ENCODE measurements around the gene SAE1.
A peak's percentile ranks its signal among the peaks of the same experiment; 100 is the strongest.

The SAE1 gene

DNA sequence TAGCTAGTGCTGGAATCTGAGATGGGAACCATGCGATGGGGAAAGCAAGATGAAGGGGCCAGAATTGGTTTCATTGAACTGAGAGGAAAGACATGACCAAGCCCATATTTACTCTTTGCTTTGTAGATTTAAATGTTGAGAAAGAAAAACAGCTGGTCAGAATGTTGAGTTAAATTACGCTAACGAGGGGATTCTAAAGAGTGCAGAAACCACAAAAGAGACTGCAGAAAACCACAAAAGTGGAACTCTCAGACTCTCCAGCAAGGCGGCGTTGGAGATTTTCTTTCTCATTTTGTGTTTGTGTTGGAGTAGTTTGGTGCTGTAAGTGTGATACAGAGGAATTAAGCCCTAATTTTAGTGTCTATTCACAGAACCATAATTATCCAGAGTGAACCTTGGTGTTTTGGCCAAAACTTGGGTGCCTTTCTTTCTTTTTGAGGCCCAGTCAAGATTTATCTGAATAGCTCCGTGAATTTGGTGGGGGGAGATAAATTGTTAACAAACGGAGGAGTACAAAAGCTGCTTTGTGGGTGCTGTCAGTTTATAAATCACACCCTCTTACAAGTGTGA, 26.3 kb downstream of the SAE1 start:
- Mint-ChIP-seq H3K27me3 (ENCODE audit: low read depth) (no peaks in the 10 kb centered on the region), H3K4me3 (peak overlapping the region in 2 of 3 experiments; percentile 14 to 50)
- TF ChIP-seq, protein P1, sequence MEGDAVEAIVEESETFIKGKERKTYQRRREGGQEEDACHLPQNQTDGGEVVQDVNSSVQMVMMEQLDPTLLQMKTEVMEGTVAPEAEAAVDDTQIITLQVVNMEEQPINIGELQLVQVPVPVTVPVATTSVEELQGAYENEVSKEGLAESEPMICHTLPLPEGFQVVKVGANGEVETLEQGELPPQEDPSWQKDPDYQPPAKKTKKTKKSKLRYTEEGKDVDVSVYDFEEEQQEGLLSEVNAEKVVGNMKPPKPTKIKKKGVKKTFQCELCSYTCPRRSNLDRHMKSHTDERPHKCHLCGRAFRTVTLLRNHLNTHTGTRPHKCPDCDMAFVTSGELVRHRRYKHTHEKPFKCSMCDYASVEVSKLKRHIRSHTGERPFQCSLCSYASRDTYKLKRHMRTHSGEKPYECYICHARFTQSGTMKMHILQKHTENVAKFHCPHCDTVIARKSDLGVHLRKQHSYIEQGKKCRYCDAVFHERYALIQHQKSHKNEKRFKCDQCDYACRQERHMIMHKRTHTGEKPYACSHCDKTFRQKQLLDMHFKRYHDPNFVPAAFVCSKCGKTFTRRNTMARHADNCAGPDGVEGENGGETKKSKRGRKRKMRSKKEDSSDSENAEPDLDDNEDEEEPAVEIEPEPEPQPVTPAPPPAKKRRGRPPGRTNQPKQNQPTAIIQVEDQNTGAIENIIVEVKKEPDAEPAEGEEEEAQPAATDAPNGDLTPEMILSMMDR (IDR thresholded peaks at IDR 0.05; ENCODE audit: unreplicated experiment in 3 of 3): no peak

DNA sequence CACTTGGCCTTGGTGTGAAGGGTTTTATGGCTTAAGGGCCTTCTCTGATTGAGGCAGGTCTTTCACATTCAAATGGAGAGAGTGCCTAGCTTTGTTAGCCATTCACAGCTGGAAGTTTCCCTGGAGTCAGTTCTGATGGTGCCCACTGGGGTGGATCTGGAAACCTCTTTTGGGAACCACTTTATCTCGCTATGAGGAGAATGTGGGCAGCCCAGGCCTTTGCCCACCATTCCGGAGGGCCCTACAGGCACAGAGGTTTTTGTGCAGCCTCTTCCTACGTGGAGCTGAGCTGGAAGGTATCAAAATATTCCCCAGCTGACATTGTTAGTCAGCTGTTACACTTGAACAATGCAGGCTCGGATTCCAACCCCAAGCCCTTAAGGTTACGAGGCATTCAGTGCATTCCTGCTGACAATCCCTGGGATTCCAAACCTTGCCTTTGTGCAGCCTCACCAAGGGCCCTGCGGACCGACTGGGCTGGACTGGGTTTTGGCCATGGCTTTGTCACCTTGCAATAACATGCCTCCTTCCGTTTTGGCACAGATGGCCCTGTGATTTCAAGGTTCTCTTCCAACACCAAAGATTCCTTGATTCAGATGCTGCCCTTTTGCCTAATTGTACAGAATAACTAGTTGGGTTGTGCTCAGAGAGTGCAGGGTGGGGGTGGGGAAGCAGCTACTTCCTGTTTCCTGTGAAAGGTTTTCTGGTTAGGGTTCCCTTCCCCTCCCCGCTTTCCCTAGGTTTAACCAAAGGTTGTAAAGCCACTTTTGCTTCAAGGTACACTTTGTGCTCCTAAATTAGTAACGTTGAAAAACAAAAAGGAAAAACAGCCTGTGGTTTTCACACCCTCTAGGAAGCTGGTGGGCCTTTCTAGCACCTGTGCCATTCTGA, 27.0 kb downstream of the SAE1 start:
- Mint-ChIP-seq H3K27ac (peak overlapping the region; percentile 87 to 94 (median 91)), H3K4me3 (peak overlapping the region in 1 of 3 experiments; percentile 71), H3K27me3 (ENCODE audit: low read depth) (no peaks in the 10 kb centered on the region), H3K4me1 (peaks cover 45% of the 10 kb centered on the region), H3K36me3 (ENCODE audit: low read depth) (peaks cover 54% of the 10 kb centered on the region), H3K9me3 (no peaks in the 10 kb centered on the region)
- TF ChIP-seq, protein P1 (IDR thresholded peaks at IDR 0.05; ENCODE audit: unreplicated experiment in 3 of 3): no peak

More for the DNA sequence above, 26.3 kb downstream of the SAE1 start:
- Mint-ChIP-seq H3K4me1 (peaks cover 49% of the 10 kb centered on the region), H3K9me3 (no peaks in the 10 kb centered on the region), H3K36me3 (ENCODE audit: low read depth) (peaks cover 58% of the 10 kb centered on the region), H3K27ac (peak overlapping the region; percentile 87 to 94 (median 91))

DNA sequence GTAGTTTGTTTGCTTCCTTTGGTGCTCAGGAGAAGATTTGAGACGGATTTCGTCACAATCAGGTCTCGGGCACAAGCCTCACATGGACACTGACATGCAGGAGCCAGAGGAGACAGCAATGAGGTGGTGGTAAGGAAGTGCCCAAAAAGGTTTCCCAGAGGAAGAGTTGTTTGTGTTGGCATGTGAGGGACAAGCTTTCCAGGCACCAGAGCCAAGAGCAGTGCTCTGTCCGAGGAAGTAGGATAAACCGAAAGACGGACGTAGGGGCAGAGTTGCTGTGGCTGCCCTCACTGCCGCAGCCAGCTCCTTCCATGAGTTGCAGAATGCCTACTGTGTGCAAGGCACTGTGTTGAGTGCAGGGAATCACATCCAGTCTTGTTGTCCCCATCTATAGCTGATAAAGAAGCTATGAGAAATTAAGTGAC, 27.7 kb downstream of the SAE1 start:
- TF ChIP-seq, protein P1 (IDR thresholded peaks at IDR 0.05; ENCODE audit: unreplicated experiment in 3 of 3): no peak
- no peaks in the 10 kb centered on the region for H3K9me3 Mint-ChIP-seq

DNA sequence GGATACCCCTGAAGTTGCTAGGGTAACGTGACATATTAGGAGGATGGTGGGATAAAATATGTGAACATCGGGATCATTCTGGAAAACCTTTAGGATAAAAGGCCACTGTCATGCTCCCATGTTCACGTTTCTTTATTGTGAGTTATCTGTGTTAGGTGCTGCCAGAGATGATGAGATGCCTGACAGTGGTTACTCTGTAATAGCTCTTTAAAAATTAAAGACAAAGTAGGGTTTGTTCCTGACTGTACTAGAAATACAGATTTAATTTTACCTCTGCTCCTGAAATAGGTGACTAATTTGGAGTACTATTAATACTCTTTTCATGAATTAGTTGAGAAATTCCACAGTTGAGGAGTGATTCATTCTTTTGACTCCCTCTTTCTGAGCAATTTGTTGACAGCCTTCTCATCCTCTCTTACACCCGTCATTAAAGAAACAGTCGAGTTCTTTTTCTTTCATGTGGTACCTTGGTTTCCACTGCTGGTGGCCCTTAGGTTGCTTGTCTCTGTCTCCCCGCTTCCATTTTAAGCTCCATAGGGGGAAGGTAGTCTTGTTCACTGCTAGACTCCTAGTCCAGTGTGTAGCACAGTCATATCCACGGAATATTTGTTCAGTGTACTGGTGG, 28.4 kb downstream of the SAE1 start:
- Mint-ChIP-seq H3K9me3 (no peaks in the 10 kb centered on the region), H3K27me3 (ENCODE audit: low read depth) (no peaks in the 10 kb centered on the region), H3K4me1 (peaks cover 39% of the 10 kb centered on the region), H3K4me3 (peak overlapping the region in 1 of 3 experiments; percentile 71), H3K27ac (peak overlapping the region; percentile 87 to 94 (median 91)), H3K36me3 (ENCODE audit: low read depth) (peaks cover 45% of the 10 kb centered on the region)
- TF ChIP-seq, protein P1 (IDR thresholded peaks at IDR 0.05; ENCODE audit: unreplicated experiment in 3 of 3): no peak

More for the DNA sequence above, 27.7 kb downstream of the SAE1 start:
- Mint-ChIP-seq H3K27me3 (ENCODE audit: low read depth) (no peaks in the 10 kb centered on the region), H3K4me1 (peaks cover 39% of the 10 kb centered on the region), H3K27ac (peak overlapping the region; percentile 87 to 94 (median 91)), H3K36me3 (ENCODE audit: low read depth) (peaks cover 47% of the 10 kb centered on the region), H3K4me3 (peak overlapping the region in 1 of 3 experiments; percentile 71)

DNA sequence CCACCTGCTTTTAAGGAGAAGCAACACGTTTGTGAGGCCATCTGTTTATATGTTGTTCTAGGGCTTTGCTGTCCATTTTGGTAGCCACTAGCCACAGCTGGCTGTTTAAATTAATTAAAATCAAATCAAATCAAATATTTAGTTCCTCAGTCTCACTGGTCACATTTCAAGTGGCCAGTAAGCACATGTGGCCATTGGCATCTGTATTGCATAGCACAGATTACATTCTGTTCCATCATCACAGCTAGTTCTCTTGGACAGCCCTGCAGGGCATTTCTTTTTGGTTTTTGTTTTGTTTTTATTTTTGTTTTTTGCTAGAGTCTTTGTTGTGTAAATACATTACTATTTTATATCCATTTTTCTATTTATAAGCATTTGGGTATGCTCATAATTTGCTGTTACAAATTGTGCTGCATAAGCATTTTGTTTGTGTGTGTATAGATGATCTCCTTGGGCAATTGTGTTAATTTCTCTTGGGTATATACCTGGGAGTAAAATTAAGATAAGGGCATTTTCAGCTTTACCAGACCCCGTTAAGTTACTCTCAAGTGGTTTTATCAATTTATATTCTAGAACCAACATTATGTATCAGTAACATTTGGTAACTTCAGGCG, 31.3 kb downstream of the SAE1 start:
- peaks cover 24% of the 10 kb centered on the region for H3K4me1 Mint-ChIP-seq
- no peaks in the 10 kb centered on the region for H3K27me3 Mint-ChIP-seq (ENCODE audit: low read depth)
- H3K27ac Mint-ChIP-seq: no peak overlapping the region
- TF ChIP-seq, protein P1 (IDR thresholded peaks at IDR 0.05; ENCODE audit: unreplicated experiment in 3 of 3): no peak
- peaks cover 47% of the 10 kb centered on the region for H3K36me3 Mint-ChIP-seq (ENCODE audit: low read depth)
- H3K4me3 Mint-ChIP-seq: no peak overlapping the region
- no peaks in the 10 kb centered on the region for H3K9me3 Mint-ChIP-seq

Data from nephron (organoid).